GM12874 (cell line): Measurements from ENCODE around the gene MCC.

Experiments
- CTCF ChIP-seq: IDR thresholded peaks from 2 replicates; pipeline ENCODE4 v1.5.1; 2011; ENCODE audit warnings: low read depth, mild to moderate bottlenecking, control low read depth, low read length, moderate library complexity; ENCODE audit not compliant: insufficient read depth

Gene MCC

DNA sequence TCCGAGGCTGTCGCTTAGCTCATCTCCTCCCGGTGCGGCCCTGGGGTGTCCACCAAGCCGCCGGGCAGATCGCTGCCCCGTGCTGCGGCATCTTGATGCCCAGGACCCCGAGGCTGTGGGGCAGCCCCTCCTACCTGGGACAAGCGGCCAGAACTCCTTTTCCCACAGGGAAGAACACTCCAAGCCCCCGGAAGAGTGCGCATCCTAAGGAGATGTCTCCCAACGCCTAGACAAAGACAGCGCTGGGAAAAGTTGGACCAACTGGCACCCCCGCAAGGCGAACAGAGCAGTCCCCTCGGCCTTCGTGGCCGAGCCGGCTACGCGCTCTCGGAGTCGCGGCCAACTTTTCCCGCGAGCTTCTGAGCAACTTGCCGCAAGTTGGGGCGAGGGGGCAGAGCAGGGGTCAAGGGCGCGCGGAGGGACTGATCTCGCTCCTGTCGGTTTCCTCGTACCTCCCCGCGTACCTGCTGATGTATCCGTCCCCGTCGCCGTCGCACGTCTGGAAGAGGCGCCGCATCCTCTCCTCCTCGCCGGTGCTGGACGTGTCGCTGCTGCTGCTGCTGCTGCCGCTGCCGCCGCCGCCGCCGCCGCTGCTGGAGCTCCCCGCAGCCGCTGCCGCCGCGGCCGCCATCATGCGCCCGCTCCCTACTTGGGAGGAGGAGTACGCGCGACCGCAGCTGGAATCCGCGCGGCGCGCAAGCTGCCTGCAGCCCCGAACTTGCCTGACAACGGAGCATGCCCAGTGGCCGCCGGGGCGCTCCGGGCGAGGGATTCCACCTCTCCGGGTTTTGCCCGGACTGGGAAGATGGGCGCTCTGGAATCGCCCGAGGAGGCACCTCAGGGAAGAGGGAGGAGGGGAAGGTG lies at the start of gene MCC:
Gene MCC, minus strand, starts transcription at position 673 of the 864 bp plus-strand sequence.
- no peak for TF ChIP-seq CTCF

DNA sequence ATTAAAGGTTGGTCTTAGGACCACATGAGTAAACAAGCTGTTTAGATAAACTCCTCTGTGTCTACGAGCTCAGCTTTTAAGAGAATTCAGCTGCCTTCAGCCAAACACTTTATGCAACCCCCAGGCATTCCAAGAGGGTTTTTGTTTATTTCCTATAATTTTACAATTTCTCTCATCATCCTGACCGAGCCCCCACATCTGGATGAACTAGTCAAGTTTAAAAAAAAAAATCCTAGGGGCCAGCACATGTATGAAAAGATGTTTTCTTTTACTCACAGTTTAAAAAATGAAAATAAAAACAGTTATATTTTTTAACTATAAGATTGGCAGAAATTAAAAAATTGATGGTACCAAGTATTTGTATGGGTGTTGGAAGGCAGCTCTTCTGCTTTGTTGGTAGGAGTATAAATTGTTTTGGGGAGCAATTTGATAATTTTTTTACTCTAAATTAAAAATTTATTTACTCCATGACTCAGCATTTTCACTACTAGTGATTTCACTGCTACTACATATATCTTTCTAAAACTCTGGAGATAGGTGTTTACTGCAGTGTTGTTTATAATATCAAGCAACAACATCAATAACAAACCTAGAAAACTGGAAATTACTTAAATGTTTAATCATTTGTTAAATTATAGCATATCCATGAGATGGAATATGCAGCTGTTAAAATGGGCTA lies 43.4 kb upstream of the MCC start:
- TF ChIP-seq CTCF: no peak

- no peak for TF ChIP-seq CTCF
Observed at GRCh38 chr5:113527746-113528145, 39.5 kb upstream of the MCC start.

DNA sequence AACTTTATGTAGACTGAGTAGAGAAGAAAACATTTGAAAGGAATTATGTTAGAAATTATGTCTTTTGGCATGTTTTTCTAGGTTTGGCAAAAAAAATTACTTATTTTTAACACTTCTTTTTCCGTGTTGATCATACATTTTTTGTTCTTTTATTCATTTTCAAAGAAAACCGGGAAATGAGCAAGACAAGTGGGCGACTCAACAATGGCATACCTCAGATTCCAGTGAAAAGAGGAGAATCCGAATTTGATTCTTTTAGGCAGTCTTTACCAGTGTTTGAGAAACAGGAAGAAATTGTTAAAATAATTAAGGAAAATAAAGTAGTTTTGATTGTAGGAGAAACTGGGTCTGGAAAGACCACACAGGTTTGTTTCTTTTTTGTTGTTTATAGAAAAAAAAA lies 38.2 kb upstream of the MCC start:
- no peak for TF ChIP-seq CTCF

DNA sequence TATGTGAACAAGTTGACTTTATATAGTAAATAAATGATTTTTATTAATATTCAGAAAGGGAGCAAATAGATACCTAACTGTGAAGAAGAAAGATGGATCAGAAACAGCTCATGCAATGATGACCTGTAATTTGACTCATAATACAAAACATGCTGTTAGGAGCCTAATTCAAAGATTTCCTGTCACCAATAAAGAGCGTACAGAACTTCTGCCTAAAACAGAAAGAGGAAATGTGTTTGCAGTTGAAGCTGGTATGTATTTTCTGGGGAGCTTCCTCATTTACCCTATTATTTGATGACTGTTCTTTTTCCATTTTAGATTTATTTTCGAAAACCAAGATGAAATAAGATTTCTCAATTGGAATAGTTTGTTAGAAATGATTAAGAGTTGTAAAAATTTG lies 36.7 kb upstream of the MCC start:
- TF ChIP-seq CTCF: no peak

DNA sequence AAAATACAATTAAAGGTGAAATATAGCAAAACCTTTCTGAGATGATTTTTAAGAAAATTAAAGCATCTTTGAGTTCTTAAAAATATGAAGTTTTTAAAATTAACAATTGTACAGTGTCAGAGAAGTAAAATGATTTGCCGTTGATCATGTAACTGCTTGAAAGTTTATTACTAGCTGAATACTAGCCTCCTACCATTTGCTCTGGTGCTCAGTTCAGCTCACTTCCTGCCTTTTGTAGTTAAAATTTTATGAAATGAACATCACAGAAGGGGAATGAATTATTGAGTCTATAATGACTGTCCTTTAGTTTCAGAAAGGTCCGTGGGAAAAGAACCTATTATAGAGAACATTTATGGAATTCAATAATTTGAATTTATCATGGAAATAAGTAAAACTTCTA lies 34.9 kb upstream of the MCC start:
- TF ChIP-seq CTCF: no peak

DNA sequence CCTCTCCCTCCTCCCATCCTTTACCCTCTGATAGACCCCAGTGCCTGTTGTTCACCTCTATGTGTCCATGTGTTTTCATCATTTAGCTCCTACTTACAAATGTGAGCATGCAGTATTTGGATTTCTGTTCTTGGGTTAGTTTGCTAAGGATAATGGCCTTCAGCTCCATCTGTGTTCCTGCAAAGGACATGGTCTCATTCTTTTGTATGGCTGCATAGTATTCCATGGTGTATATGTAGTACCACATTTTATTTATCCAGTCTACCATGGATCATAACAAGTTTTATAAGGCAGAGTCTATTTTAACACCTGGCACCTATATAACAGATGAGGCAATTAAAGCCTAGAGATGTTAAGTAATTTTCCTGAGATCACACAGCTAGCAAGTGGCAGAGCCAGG lies 32.6 kb upstream of the MCC start:
- TF ChIP-seq CTCF: no peak
